Activated T-cell treated with anti-CD3 and anti-CD28 coated beads, Interleukin-2, amount 50 U/mL, for 72 hours (primary cell): Measurements from ENCODE around the gene KCNK18. TPM values are rescaled to one million over a fixed set of nuclear protein-coding genes. Genes with fewer than 3 reads are reported as not detected.
"Not testable (repeated sequence)": the region's sequence is repeated elsewhere in the genome, so short reads cannot be mapped to it uniquely, and the experiment has no call there.

Experiments
- ATAC-seq, 2 donors: fragments of 150-1000 bp; cut with Tn5 transposase; replicated peaks in 1 of 2; 2 replicates each; pipeline ENCODE4 v1.10.0; 2021; ENCODE audit warnings: moderate library complexity in 2 of 2, mild to moderate bottlenecking in 1 of 2
- DNase-seq, 2 donors: peaks; one replicate each; pipeline ENCODE4 v3.0.0; 2021 to 2022; ENCODE audit warnings: mixed read lengths in 1 of 2
- H3K27ac Mint-ChIP-seq: one replicate; pipeline ENCODE4 v1.8.0; 2022; ENCODE audit warnings: mild to moderate bottlenecking, moderate library complexity, mixed read lengths
- H3K27me3 Mint-ChIP-seq: one replicate; pipeline ENCODE4 v1.8.0; 2022; ENCODE audit warnings: low read depth, mixed read lengths
- H3K36me3 Mint-ChIP-seq, 2 donors: one replicate each; pipeline ENCODE4 v1.8.0; 2022; ENCODE audit warnings: mixed read lengths in 2 of 2, mild to moderate bottlenecking in 1 of 2; ENCODE audit not compliant: insufficient read depth in 2 of 2
- H3K4me1 Mint-ChIP-seq: one replicate; pipeline ENCODE4 v1.8.0; 2022; ENCODE audit warnings: low read depth, mixed read lengths
- H3K4me3 Mint-ChIP-seq, 2 donors: one replicate each; pipeline ENCODE4 v1.8.0; 2022; ENCODE audit warnings: mild to moderate bottlenecking in 2 of 2, mixed read lengths in 2 of 2, moderate library complexity in 2 of 2
- H3K9me3 Mint-ChIP-seq, 2 donors: one replicate each; pipeline ENCODE4 v1.8.0; 2022; ENCODE audit warnings: mixed read lengths in 2 of 2
- total RNA-seq, 2 donors: library from RNA; stranded (reverse); gene quantifications; one replicate each; pipeline ENCODE4 v1.2.3, GENCODE V29; 2022

KCNK18 gene
- total RNA-seq, 2 donors from 2014 or later = not detected

- ATAC-seq (no peak), DNase-seq (no peak)
- Mint-ChIP-seq H3K4me3 (no peak overlapping the region), H3K9me3 (peaks cover 0 to 9% of the 10 kb centered on the region in 2 donors), H3K27ac (no peak overlapping the region), H3K27me3 (peaks cover 31% of the 10 kb centered on the region), H3K36me3 (peaks cover 0 to 4% of the 10 kb centered on the region in 2 donors), H3K4me1 (peaks cover 4% of the 10 kb centered on the region)
Measured at GRCh38 chr10:117184296-117184695, 13.0 kb upstream of the KCNK18 start.

DNA sequence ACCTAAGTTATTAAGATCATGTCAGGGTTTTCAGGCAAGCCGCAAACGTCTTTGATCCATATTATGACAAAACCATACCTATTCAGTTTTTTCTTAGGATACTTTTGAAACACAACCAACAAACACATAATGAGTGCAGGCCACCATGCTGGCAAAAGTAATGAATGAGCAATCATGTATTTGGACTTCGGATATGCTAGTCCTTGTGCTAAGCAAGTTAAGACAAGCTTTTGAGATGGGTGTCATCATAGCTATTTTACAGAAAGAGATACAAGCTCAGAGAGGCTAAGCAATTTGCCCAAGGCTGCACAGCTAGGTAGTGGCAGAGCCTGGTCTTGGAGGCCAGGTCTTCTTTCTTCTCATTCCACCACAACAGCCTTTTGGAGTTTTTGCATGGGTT, 12.5 kb upstream of the KCNK18 start:
- no peak overlapping the region for H3K27ac Mint-ChIP-seq
- peaks cover 4% of the 10 kb centered on the region for H3K4me1 Mint-ChIP-seq
- peaks cover 2 to 9% of the 10 kb centered on the region in 2 donors for H3K9me3 Mint-ChIP-seq
- DNase-seq = no peak
- H3K36me3 Mint-ChIP-seq = peaks cover 2 to 4% of the 10 kb centered on the region in 2 donors
- H3K4me3 Mint-ChIP-seq = no peak overlapping the region
- peaks cover 26% of the 10 kb centered on the region for H3K27me3 Mint-ChIP-seq
- ATAC-seq = no peak

DNA sequence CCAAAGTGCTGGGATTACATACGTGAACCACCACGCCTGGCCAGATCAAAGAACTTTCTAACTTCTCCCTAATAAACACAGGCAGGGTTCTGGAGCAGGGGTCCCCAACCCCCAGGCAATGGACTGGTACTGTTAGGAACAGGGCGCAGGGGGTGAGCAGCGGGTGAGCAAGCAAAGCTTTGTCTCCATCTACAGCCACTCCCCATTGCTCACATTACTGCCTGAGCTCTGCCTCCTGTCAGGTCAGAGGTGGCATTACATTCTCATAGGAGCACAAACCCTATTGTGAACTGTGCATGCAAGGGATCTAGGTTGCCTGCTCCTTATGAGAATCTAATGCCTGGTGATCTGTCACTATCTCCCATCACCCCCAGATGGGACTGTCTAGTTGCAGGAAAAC, 11.5 kb upstream of the KCNK18 start:
- not testable (repeated sequence) for H3K36me3 Mint-ChIP-seq, H3K4me1 Mint-ChIP-seq, H3K4me3 Mint-ChIP-seq, H3K9me3 Mint-ChIP-seq, DNase-seq, H3K27ac Mint-ChIP-seq, ATAC-seq
- peaks cover 17% of the 10 kb centered on the region for H3K27me3 Mint-ChIP-seq

DNA sequence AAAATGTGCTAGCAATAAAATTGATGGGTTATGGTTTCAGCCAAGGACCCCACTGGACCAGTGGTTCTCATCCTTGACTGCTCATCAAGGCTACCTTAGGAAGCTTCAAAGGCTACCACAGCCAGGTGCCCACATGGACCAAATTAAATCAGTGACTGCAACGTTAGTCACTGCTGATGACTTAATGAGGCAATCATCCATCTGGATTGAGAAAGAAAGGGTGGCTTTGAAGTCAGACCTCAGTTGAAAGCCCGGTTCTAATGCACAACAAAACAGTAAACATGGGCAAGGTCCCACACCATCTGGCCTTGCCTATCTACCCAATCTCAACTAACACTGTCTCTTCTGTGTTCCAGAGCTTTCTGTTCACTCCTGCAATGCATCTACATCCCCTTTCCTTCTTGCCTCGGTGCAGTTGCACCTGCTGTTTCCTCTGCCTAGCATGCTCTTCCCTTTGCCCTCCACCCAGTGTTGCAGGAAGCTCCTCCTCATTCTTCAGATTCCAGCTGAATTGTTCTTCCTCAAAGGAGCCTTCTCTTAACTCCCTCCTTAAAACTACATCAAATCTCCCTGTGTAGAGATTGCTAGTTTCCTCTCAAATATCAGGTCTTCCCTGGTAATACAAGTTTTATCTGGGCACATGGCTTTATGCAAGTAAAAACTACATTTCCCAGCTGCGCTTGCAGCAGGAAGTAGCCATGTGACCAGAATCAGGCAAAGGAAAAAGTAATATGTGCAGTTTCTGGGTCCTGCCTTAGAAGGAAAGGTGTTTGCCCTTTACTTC, 10.3 kb upstream of the KCNK18 start:
- DNase-seq = no peak
- Mint-ChIP-seq H3K27ac (no peak overlapping the region), H3K27me3 (peaks cover 17% of the 10 kb centered on the region), H3K36me3 (peaks cover 2 to 4% of the 10 kb centered on the region in 2 donors), H3K4me3 (no peak overlapping the region), H3K4me1 (peaks cover 4% of the 10 kb centered on the region), H3K9me3 (peaks cover 2 to 9% of the 10 kb centered on the region in 2 donors)
- ATAC-seq = no peak

DNA sequence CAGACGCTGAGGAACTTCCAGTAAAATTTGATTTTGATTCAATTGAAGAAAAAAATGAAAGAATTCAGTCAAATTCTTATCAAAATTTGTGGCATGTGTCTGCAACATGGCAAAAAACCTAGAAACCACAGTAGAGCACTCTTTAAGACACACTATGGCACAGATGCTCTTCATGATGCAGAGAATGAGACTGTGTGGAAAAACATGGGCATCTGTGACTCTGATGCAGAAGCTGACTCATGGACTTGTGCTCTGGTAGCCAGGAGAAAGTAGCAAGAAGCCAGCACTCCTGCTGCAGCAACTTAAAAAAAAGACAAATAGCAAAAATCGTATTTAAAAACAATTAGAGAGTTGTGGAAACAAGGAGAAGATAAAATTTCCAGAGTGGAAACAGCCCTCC, 8.9 kb upstream of the KCNK18 start:
- H3K4me3 Mint-ChIP-seq = no peak overlapping the region
- H3K27ac Mint-ChIP-seq = no peak overlapping the region
- peaks cover 11% of the 10 kb centered on the region for H3K27me3 Mint-ChIP-seq
- no peak for ATAC-seq
- H3K36me3 Mint-ChIP-seq = peaks cover 2 to 4% of the 10 kb centered on the region in 2 donors
- DNase-seq = no peak
- peaks cover 4% of the 10 kb centered on the region for H3K4me1 Mint-ChIP-seq
- H3K9me3 Mint-ChIP-seq = peaks cover 2 to 9% of the 10 kb centered on the region in 2 donors

DNA sequence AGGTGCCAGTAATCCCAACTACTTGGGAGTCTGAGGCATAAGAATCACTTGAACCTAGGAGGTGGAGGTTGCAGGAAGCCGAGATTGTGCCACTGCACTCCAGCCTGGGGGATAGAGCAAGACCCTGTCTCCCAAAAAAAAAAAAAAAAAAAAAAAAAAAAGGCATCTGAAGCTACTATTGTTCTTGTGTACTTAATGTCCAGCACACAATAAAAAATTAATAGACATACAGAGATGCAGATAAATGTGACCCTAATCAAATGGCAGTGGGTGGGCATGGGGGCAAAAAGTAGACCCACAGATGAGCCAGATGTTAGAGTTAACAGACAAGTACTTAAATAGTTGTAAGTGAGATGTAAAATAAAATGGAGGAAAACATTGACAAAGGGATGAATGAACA, 7.7 kb upstream of the KCNK18 start:
- Mint-ChIP-seq H3K27me3 (peaks cover under 1% of the 10 kb centered on the region), H3K36me3 (peaks cover 2 to 4% of the 10 kb centered on the region in 2 donors), H3K4me3 (no peak overlapping the region), H3K27ac (no peak overlapping the region), H3K9me3 (peaks cover 2 to 9% of the 10 kb centered on the region in 2 donors), H3K4me1 (peaks cover 4% of the 10 kb centered on the region)
- DNase-seq = no peak
- ATAC-seq = no peak

GRCh38 chr10:117198088-117198487, 799 bp downstream of the KCNK18 start:
- H3K9me3 Mint-ChIP-seq = no peaks in the 10 kb centered on the region
- no peaks in the 10 kb centered on the region for H3K27me3 Mint-ChIP-seq
- H3K4me3 Mint-ChIP-seq = no peak overlapping the region
- no peak overlapping the region for H3K27ac Mint-ChIP-seq
- DNase-seq (no peak), ATAC-seq (no peak)
- H3K36me3 Mint-ChIP-seq = no peaks in the 10 kb centered on the region
- H3K4me1 Mint-ChIP-seq = no peaks in the 10 kb centered on the region

DNA sequence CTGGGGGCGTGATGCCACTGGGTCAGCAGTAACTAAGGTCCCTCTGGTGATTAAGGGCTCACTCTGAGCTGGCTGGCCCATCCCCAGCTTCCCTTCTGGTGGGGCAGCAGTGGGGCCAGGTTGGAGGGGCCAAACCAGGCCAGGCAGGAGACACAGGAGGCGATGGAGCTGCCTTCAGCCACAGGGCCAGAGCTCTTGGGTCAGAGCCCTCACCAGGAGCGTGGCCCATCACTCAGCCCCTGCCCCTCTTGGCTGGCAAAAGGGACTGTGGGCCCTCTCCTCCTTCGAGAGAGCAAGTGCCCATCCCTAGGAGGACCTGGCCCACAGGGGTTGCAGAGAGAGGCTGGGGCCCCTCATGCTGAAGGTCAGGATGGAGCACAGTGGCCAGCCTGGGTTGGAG, 4.5 kb downstream of the KCNK18 start:
- ATAC-seq (no peak), DNase-seq (no peak)
- Mint-ChIP-seq H3K27me3 (peaks cover 14% of the 10 kb centered on the region), H3K36me3 (peaks cover 0 to 1% of the 10 kb centered on the region in 2 donors), H3K9me3 (peaks cover 0 to 2% of the 10 kb centered on the region in 2 donors), H3K4me1 (no peaks in the 10 kb centered on the region), H3K27ac (no peak overlapping the region), H3K4me3 (no peak overlapping the region)

GRCh38 chr10:117204316-117204715, 7.0 kb downstream of the KCNK18 start:
- peaks cover 25% of the 10 kb centered on the region for H3K27me3 Mint-ChIP-seq
- H3K4me3 Mint-ChIP-seq = no peak overlapping the region
- H3K9me3 Mint-ChIP-seq = peaks cover 0 to 2% of the 10 kb centered on the region in 2 donors
- no peak overlapping the region for H3K27ac Mint-ChIP-seq
- DNase-seq (no peak), ATAC-seq (no peak)
- H3K36me3 Mint-ChIP-seq = peaks cover 0 to 1% of the 10 kb centered on the region in 2 donors
- H3K4me1 Mint-ChIP-seq = no peaks in the 10 kb centered on the region

GRCh38 chr10:117212176-117212575, 14.9 kb downstream of the KCNK18 start:
- Mint-ChIP-seq H3K27me3 (peaks cover 69% of the 10 kb centered on the region), H3K27ac (no peak overlapping the region), H3K4me3 (no peak overlapping the region), H3K4me1 (peaks cover 4% of the 10 kb centered on the region), H3K9me3 (peaks cover 6 to 11% of the 10 kb centered on the region in 2 donors), H3K36me3 (peaks cover 1 to 7% of the 10 kb centered on the region in 2 donors)
- DNase-seq = no peak
- no peak for ATAC-seq

DNA sequence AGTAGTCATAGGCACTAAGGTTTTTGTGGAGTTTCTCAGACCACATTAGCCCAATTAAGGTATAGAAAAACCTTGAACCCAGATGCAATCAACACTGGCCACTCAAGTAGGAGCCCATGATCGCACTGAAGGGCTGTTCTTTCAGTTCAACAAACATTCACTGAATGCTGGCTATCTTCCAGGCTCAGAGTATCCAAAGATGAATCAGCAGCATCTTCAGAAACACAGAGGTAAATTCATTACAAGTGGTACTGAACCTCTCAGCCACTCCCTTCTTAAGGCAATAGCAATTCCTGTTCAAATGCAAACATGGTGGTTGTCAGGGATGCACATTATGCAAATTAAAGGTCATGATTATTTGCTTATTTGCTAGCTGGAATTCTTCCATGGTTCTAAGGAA, 17.1 kb downstream of the KCNK18 start:
- Mint-ChIP-seq H3K4me1 (peaks cover 4% of the 10 kb centered on the region), H3K4me3 (no peak overlapping the region), H3K9me3 (peaks cover 6 to 11% of the 10 kb centered on the region in 2 donors), H3K27ac (no peak overlapping the region), H3K36me3 (peaks cover 1 to 7% of the 10 kb centered on the region in 2 donors), H3K27me3 (peaks cover 76% of the 10 kb centered on the region)
- ATAC-seq = no peak
- no peak for DNase-seq

GRCh38 chr10:117215079-117215478, 17.8 kb downstream of the KCNK18 start:
- Mint-ChIP-seq H3K9me3 (peaks cover 6 to 11% of the 10 kb centered on the region in 2 donors), H3K27me3 (peaks cover 69% of the 10 kb centered on the region), H3K4me1 (peaks cover 4% of the 10 kb centered on the region), H3K27ac (no peak overlapping the region), H3K36me3 (peaks cover 1 to 7% of the 10 kb centered on the region in 2 donors), H3K4me3 (no peak overlapping the region)
- DNase-seq = no peak
- no peak for ATAC-seq

DNA sequence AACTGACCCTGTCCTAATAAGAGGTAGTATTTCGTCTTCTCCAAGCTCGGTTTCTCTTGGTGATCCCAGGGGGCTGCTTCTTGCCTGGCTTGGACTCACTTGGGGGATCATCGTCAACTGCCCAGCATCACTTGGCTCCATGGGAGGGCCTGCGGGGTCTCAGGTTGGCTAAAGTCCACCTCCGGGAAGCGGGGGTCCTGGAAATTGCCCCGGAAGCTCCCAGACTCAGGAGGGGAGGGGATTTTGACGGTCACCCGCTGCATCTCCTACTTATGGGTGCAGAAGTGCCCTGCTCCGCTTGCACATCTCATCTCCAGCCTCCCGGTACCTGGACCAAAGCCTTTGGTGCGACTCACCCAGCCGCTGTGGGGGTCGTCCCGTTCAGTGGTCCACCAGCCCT, 18.7 kb downstream of the KCNK18 start:
- ATAC-seq (no peak), DNase-seq (no peak)
- Mint-ChIP-seq H3K4me1 (peaks cover 4% of the 10 kb centered on the region), H3K9me3 (peaks cover 6 to 11% of the 10 kb centered on the region in 2 donors), H3K36me3 (peaks cover 1 to 7% of the 10 kb centered on the region in 2 donors), H3K27ac (no peak overlapping the region), H3K4me3 (peak overlapping the region; percentile 85 to 91), H3K27me3 (peaks cover 68% of the 10 kb centered on the region)
